ENCODE results near the gene ERG28. TPM values are rescaled to one million over a fixed set of nuclear protein-coding genes. Genes with fewer than 3 reads are reported as not detected.
"Not testable (repeated sequence)": the region's sequence is repeated elsewhere in the genome, so short reads cannot be mapped to it uniquely, and the experiment has no call there.

The ERG28 gene
- total RNA-seq, 2 experiments from 2014 or later = 25.9 to 26.8 TPM

DNA sequence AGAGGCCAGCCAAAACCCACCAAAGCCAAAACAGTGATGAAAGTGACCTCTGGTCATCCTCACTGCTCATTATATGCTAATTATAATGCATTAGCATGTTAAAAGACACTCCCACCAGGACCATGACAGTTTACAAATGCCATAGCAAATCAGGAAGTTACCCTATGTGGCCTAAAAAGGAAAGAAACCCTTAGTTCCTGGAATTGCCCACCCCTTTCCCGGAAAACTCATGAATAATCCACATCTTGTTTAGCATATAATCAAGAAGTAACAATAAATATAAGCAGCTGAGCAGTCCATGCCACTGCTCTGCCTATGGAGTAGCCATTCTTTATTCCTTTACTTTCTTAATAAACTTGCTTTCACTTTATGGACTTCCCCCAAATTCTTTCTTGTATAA is 60.6 kb downstream of the ERG28 start:
- CTCF ChIA-PET, H3K4me3 Mint-ChIP-seq: not testable (repeated sequence)

More for the DNA sequence above, 60.6 kb downstream of the ERG28 start:
- H3K27me3 Mint-ChIP-seq; H3K27ac Mint-ChIP-seq; H3K4me1 Mint-ChIP-seq (ENCODE audit: low read depth); intact Hi-C loops (cut with micrococcal nuclease); POLR2A ChIA-PET; H3K36me3 Mint-ChIP-seq; H3K9me3 Mint-ChIP-seq; DNase-seq: not testable (repeated sequence)

Other genes with a start within 250 kb of the ERG28 start
- 1 to 10 TPM; 1.7 to 1.8 TPM for gene JDP2, start 232.9 kb downstream of the ERG28 start, total RNA-seq
- 100 to 1,000 TPM; 171 to 182 TPM for gene BATF, start 138.4 kb downstream of the ERG28 start, total RNA-seq
- gene FLVCR2, start 82.3 kb downstream of the ERG28 start, total RNA-seq = 1 to 10 TPM; 2.8 to 7.6 TPM
- gene TTLL5, start 370 bp upstream of the ERG28 start, total RNA-seq = 10 to 100 TPM; 23.6 to 28.4 TPM

Measured in activated CD4-positive, alpha-beta memory T cell treated with anti-CD3 and anti-CD28 coated beads for 36 hours (primary cell).